ENCODE data around the gene KMT2C.
"Not testable (repeated sequence)": the region's sequence is repeated elsewhere in the genome, so short reads cannot be mapped to it uniquely, and the experiment has no call there.

The KMT2C gene

GRCh38 chr7:152307902-152308301, 127.9 kb downstream of the KMT2C start:
- H3K4me3 ChIP-seq (ENCODE audit: low read depth, low read length) = no peak overlapping the region
- TF ChIP-seq CTCF (IDR thresholded peaks at IDR 0.05; ENCODE audit: low read depth, low read length) = no peak

GRCh38 chr7:152299542-152300143, 136.2 kb downstream of the KMT2C start:
- not testable (repeated sequence) for H3K4me3 ChIP-seq (ENCODE audit: low read depth, low read length)

GRCh38 chr7:152292897-152293296, 142.9 kb downstream of the KMT2C start:
- no peak overlapping the region for H3K4me3 ChIP-seq (ENCODE audit: low read depth, low read length)
- TF ChIP-seq CTCF (IDR thresholded peaks at IDR 0.05; ENCODE audit: low read depth, low read length) = no peak

GRCh38 chr7:152286972-152287371, 148.8 kb downstream of the KMT2C start:
- H3K4me3 ChIP-seq (ENCODE audit: low read depth, low read length) = not testable (repeated sequence)

- H3K4me3 ChIP-seq (ENCODE audit: low read depth, low read length) = not testable (repeated sequence)
Observed at GRCh38 chr7:152286219-152286618, 149.6 kb downstream of the KMT2C start.

- H3K4me3 ChIP-seq (ENCODE audit: low read depth, low read length) = not testable (repeated sequence)
Observed at GRCh38 chr7:152284998-152285397, 150.8 kb downstream of the KMT2C start.

- not testable (repeated sequence) for H3K4me3 ChIP-seq (ENCODE audit: low read depth, low read length)
Observed at GRCh38 chr7:152277687-152278086, 158.1 kb downstream of the KMT2C start.

- not testable (repeated sequence) for H3K4me3 ChIP-seq (ENCODE audit: low read depth, low read length)
Observed at GRCh38 chr7:152270427-152270826, 165.4 kb downstream of the KMT2C start.

GRCh38 chr7:152266859-152267258, 168.9 kb downstream of the KMT2C start:
- H3K4me3 ChIP-seq (ENCODE audit: low read depth, low read length) = not testable (repeated sequence)

- not testable (repeated sequence) for H3K4me3 ChIP-seq (ENCODE audit: low read depth, low read length)
Observed at GRCh38 chr7:152264915-152265314, 170.9 kb downstream of the KMT2C start.

GRCh38 chr7:152262146-152262545, 173.7 kb downstream of the KMT2C start:
- not testable (repeated sequence) for H3K4me3 ChIP-seq (ENCODE audit: low read depth, low read length)

- H3K4me3 ChIP-seq (ENCODE audit: low read depth, low read length) = not testable (repeated sequence)
Observed at GRCh38 chr7:152259645-152260044, 176.2 kb downstream of the KMT2C start.

- not testable (repeated sequence) for H3K4me3 ChIP-seq (ENCODE audit: low read depth, low read length)
Observed at GRCh38 chr7:152247851-152248250, 188.0 kb downstream of the KMT2C start.

GRCh38 chr7:152245417-152245816, 190.4 kb downstream of the KMT2C start:
- not testable (repeated sequence) for H3K4me3 ChIP-seq (ENCODE audit: low read depth, low read length)

GRCh38 chr7:152243464-152243863, 192.3 kb downstream of the KMT2C start:
- not testable (repeated sequence) for H3K4me3 ChIP-seq (ENCODE audit: low read depth, low read length)

GRCh38 chr7:152241301-152241700, 194.5 kb downstream of the KMT2C start:
- H3K4me3 ChIP-seq (ENCODE audit: low read depth, low read length) = not testable (repeated sequence)

GRCh38 chr7:152236306-152236705, 199.5 kb downstream of the KMT2C start:
- H3K4me3 ChIP-seq (ENCODE audit: low read depth, low read length) = not testable (repeated sequence)

GRCh38 chr7:152234421-152234820, 201.4 kb downstream of the KMT2C start:
- H3K4me3 ChIP-seq (ENCODE audit: low read depth, low read length) = not testable (repeated sequence)
